ENCODE data around the gene GHR.

DNA sequence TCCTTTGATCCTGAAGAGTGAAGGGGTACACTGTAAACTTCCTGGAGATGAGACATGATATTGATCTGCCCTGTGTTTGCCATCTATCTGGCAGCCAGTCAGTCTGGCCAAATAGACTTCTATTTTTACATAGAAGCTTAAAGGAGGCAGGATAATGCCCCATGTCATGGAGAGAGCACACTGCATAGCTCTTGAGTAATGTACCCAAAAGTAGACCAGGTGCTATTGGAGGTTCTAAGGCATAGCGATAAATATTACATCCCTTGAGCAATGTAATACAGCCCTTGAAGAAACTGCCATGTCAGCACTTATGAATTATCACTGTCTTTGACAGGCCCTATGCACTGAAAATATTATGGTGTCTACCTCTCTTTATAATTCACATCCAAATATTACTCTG is 131.8 kb downstream of the GHR start:
- TF ChIP-seq POLR2A (IDR thresholded peaks at IDR 0.05) (no peak), EP300 (IDR thresholded peaks at IDR 0.05) (no peak)
- TF ChIP-seq, protein P1, sequence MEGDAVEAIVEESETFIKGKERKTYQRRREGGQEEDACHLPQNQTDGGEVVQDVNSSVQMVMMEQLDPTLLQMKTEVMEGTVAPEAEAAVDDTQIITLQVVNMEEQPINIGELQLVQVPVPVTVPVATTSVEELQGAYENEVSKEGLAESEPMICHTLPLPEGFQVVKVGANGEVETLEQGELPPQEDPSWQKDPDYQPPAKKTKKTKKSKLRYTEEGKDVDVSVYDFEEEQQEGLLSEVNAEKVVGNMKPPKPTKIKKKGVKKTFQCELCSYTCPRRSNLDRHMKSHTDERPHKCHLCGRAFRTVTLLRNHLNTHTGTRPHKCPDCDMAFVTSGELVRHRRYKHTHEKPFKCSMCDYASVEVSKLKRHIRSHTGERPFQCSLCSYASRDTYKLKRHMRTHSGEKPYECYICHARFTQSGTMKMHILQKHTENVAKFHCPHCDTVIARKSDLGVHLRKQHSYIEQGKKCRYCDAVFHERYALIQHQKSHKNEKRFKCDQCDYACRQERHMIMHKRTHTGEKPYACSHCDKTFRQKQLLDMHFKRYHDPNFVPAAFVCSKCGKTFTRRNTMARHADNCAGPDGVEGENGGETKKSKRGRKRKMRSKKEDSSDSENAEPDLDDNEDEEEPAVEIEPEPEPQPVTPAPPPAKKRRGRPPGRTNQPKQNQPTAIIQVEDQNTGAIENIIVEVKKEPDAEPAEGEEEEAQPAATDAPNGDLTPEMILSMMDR (IDR thresholded peaks at IDR 0.05), result no peak
